ENCODE measurements around the gene DNASE1L1.
"Not testable (repeated sequence)": the region's sequence is repeated elsewhere in the genome, so short reads cannot be mapped to it uniquely, and the experiment has no call there.

DNASE1L1 gene

GRCh38 chrX:154403192-154403591, 5.9 kb downstream of the DNASE1L1 start:
- no peak for DNase-seq

GRCh38 chrX:154402622-154403127, 6.4 kb downstream of the DNASE1L1 start:
- no peak for DNase-seq

DNA sequence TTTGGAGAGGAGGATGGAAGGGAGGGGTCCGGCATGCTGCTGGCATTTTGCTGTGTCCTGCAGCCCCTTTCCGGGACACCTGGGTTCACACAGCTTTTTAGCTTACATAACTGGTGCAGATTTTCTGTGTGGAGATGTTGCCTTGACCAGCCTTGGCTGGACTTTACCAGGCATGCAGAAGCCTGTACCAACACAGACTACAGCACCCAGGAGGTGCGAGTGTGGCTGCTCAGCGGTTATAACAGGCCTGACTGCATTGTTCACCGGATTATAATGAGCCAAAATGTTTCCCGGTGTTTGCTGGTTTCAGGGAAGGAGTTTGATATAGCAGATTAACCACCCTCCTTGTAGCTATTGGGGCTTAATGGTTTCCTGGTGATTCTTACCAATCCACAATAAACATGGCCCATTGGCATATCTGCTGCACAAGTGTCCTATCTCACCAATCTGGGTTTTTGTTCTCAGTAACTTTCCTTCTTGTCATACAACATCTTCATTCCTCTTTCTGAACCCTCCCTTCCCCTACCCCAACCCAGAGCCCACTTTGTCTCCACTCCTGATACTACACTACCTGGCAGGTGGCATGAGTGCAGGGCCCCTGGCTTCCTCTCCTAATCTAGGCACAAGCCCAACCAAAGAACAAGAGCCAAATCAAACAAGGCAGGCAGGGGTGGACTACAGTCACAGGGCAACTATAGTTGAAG, 7.0 kb downstream of the DNASE1L1 start:
- DNase-seq = no peak

DNA sequence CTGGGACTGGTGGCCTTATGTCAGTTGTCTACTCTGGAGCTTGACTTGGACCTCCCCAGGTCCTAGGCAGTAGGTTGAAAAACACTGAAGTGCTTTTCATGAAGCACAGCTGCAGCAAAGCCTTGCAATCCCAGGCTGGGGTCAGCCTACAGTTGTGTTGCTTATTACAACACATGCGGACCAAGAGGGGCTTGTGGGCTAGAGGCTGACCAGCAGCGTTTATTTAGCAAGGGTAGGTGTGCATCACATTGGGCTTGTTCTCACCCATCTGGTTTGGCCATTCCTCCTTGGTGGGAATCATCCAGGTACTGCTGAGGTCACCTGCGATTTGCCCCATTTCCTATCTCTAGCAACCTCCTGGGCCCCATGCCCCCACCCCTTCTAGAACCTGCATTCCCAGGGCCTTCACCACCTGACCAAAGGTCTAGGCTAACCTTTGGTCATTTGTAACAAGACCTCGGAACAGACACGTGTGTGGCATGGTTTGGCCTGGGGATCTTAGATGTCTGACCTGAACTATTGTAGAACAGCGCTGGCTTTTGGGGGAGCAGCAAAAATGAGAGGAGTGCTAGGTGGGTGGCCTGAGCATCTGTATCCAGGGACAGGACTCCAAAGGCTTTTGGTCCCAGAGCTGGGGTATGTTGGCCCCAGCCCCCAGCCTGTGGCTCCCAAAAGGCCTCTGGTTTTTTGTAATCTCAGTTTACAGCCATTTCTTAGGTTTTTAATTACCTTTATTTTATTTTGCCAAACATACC, 7.8 kb downstream of the DNASE1L1 start:
- no peak for DNase-seq

DNA sequence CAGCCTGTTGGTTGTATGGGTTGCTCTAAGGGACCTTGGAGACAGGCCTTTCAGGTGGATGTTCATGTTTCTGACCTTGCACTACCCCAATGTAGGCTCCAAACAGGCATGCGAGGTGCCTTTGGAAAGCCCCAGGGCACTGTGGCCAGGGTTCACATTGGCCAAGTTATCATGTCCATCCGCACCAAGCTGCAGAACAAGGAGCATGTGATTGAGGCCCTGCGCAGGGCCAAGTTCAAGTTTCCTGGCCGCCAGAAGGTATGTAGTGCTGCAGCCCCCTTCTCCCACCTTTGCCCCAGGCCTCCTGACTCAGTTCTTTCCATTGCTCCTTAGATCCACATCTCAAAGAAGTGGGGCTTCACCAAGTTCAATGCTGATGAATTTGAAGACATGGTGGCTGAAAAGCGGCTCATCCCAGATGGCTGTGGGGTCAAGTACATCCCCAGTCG, 8.7 kb downstream of the DNASE1L1 start:
- not testable (repeated sequence) for DNase-seq

- DNase-seq = no peak
Observed at GRCh38 chrX:154399527-154400368, 9.3 kb downstream of the DNASE1L1 start.

GRCh38 chrX:154398668-154399526, 10.2 kb downstream of the DNASE1L1 start:
- peak; percentile 75 for DNase-seq

DNA sequence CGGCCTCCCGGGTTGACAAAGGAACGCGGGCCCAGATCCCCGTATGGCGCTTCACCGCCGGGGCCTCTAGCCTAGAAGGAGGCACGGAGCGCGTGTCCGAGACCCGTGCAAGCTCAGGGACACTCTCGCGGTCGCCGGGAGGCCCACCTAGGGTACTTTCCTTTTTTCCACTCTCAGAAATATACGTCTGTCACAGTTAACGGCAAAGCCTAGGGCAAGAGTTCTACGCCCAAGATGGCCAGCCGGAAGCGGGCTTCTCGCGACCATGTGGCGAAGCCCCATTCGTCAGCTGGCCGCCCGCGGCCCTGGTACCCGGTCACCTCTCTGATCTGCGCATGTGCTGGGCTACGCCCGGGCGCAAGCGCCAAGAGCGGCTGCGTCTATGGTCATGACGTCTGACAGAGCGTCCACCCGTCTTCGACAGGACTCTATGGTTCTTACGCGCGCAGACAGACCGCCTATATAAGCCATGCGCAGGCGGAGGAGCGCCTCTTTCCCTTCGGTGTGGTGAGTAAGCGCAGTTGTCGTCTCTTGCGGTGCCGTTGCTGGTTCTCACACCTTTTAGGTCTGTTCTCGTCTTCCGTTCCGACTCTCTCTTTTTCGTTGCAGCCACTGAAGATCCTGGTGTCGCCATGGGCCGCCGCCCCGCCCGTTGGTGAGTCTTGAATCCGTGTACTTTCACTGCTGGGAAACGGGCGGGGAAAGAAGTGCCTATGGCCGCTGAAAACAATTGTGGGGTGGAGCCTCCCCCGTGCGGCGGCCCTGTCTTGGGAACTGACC, 11.0 kb downstream of the DNASE1L1 start, which contains the start of gene RPL10:
RPL10 (plus strand) TSS at position 490 of the 780 bp plus-strand sequence; CDS start at position 633, 143 bp downstream.
- peak; percentile 94 for DNase-seq

DNA sequence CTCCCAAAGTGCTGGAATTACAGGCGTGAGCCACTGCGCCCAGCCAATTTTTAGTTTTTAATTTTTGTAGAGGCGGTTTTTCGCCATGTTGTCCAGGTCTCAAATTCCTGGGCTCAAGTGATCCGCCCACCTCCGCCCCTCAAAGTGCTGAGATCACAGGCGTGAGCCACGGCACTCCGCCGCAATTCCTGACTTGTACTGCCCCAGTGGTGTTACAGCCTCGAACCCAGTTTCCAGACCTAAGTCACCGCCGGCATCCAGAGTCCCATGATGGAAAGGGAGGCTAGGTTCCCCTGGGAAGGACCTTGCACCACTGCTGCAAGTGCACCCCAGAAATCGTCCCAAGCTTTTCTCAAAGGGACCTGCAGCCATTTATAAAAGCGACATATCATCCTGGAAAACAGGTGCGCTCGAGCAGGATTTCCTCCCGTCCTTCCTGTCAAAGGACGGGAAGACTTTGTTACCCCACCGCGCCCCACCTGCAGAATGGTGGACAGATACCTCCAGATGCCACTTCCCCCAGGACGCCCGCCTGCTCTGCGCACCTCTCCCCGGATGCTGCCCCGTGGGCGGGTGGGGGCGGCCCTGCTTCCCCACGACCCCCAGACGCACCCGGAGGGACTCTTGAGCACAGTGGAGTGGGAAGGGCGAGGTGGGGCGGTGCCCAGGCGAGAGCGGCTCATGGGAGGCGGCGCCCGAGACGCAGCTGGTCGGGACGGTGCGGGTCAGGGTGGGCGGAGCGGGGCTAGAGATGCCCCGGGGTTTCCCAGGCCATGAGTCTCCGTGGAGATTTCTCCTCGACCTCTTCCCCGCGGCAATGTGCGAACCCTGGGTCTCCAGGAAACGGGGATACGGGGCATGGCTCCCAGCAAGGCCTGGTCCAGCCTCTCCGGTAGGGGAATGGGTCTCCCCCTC, 11.8 kb downstream of the DNASE1L1 start:
- no peak for DNase-seq

- not testable (repeated sequence) for DNase-seq
Observed at GRCh38 chrX:154396363-154396762, 12.7 kb downstream of the DNASE1L1 start.

GRCh38 chrX:154389812-154390747, 19.0 kb downstream of the DNASE1L1 start:
- not testable (repeated sequence) for DNase-seq

GRCh38 chrX:154388649-154389048, 20.4 kb downstream of the DNASE1L1 start:
- DNase-seq = not testable (repeated sequence)

GRCh38 chrX:154388094-154388493, 21.0 kb downstream of the DNASE1L1 start:
- DNase-seq = not testable (repeated sequence)

DNA sequence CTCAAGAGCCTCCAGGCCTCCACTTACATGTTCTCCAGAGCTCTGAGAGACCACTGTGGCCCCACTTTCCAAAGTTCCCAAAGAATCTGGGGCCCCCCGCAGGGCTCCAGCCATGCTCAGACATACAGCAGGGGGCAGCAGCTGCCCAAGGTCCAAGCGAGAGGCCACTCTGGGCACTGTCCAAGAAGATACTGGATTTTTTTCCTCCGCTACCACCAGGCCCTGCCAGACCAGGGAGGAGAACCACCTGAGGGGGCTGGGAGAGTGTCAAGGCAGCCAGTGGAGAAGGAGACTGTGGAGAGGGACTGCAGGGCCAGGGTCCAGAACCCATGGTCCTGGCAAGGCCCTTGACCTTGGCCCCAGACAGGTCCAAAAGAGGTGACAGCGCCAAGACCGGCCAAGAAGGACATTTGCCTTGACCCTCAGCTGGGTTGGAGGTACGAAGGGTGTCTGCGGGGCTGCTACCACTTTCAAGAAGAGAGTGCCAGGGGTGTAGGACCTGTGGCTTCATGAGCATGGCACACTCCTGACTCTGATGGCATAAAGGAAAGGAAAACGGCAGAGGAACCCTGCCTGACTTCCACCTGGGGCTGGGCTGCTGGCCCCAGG, 24.7 kb downstream of the DNASE1L1 start:
- no peak for DNase-seq

- no peak for DNase-seq
Observed at GRCh38 chrX:154383359-154384283, 25.4 kb downstream of the DNASE1L1 start.

GRCh38 chrX:154382483-154383069, 26.5 kb downstream of the DNASE1L1 start:
- DNase-seq = no peak

DNA sequence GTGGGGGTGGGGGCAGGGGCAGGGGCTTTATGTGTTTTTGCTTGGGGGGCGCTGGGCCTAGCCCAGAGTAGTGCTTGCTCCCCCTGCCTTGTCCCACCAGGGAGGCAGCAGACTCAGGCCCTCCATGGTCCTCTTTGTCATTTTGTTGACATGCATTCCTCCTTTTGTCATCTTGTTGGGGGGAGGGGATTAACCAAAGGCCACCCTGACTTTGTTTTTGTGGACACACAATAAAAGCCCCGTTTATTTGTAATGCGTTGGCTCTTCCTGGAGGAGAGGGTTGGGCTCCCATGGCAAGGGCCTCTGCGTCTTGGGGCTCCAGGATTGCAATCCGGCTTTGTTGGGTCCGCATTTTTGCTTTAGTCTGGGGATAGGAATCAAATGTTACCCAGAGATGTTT, 27.8 kb downstream of the DNASE1L1 start:
- no peak for DNase-seq
